Measurements from ENCODE around the gene ADIPOQ. TPM values are rescaled to one million over a fixed set of nuclear protein-coding genes. Genes with fewer than 3 reads are reported as not detected.
"Not testable (repeated sequence)": the region's sequence is repeated elsewhere in the genome, so short reads cannot be mapped to it uniquely, and the experiment has no call there.

ADIPOQ gene
- total RNA-seq, 2 experiments from 2014 or later, result not detected

DNA sequence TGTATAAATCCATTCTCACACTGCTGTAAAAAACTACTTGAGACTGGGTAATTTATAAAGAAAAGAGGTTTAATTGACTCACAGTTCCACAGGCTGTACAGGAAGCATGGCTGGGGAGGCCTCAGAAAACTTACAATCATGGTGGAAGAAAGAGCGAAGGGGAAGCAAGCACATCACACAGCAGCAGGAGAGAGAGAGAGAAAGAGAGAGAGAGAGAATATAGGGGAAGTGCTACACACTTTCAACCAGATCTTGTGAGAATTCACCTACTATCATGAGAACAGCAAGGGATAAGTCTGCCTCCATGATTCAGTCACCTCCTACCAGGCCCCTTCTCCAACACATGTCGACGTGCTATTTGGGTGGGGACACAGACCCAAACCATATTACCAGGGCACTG lies 9.3 kb downstream of the ADIPOQ start:
- H3K27me3 Mint-ChIP-seq; H3K9me3 Mint-ChIP-seq; H3K4me3 Mint-ChIP-seq; H3K36me3 Mint-ChIP-seq; DNase-seq; intact Hi-C loops (cut with micrococcal nuclease): not testable (repeated sequence)
- Mint-ChIP-seq H3K4me1 (ENCODE audit: low read depth) (peaks cover 18% of the 10 kb centered on the region), H3K27ac (peak overlapping the region; percentile 6)
- POLR2A ChIA-PET, result interaction anchor here (1.4 kb wide), 1 partner anchor 79 kb away, joined by 3 read pairs; no protein-coding TSS in a partner anchor
- CTCF ChIA-PET, result interaction anchor here (0.8 to 3.4 kb wide), 6 partner anchors 30 to 312 kb away, joined by 3 to 68 read pairs (median 4); no protein-coding TSS in a partner anchor

GRCh38 chr3:186852994-186853393 lies 10.5 kb downstream of the ADIPOQ start:
- ChIA-PET CTCF (interaction anchor here (0.6 to 2.2 kb wide), 3 partner anchors 79 to 312 kb away, joined by 3 to 7 read pairs (median 3); no protein-coding TSS in a partner anchor), POLR2A (interaction anchor here (1.4 kb wide), 1 partner anchor 78 kb away, joined by 3 read pairs; no protein-coding TSS in a partner anchor)
- Mint-ChIP-seq H3K36me3 (no peaks in the 10 kb centered on the region), H3K4me1 (ENCODE audit: low read depth) (peaks cover 18% of the 10 kb centered on the region), H3K27ac (no peak overlapping the region), H3K27me3 (no peaks in the 10 kb centered on the region), H3K4me3 (no peak overlapping the region), H3K9me3 (no peaks in the 10 kb centered on the region)
- intact Hi-C loops (cut with micrococcal nuclease), result no loop called here
- no peak for DNase-seq

DNA sequence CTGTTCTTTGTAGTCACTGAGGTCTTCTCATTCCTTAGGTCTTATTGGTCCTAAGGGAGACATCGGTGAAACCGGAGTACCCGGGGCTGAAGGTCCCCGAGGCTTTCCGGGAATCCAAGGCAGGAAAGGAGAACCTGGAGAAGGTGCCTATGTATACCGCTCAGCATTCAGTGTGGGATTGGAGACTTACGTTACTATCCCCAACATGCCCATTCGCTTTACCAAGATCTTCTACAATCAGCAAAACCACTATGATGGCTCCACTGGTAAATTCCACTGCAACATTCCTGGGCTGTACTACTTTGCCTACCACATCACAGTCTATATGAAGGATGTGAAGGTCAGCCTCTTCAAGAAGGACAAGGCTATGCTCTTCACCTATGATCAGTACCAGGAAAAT lies 11.6 kb downstream of the ADIPOQ start:
- intact Hi-C loops (cut with micrococcal nuclease), result no loop called here
- Mint-ChIP-seq H3K4me3 (no peak overlapping the region), H3K9me3 (peaks cover 1% of the 10 kb centered on the region), H3K27ac (no peak overlapping the region), H3K27me3 (no peaks in the 10 kb centered on the region), H3K36me3 (no peaks in the 10 kb centered on the region), H3K4me1 (ENCODE audit: low read depth) (peaks cover 18% of the 10 kb centered on the region)
- DNase-seq, result no peak
- ChIA-PET POLR2A (no interaction called here), CTCF (interaction anchor here (1.2 kb wide), 1 partner anchor 84 kb away, joined by 4 read pairs; no protein-coding TSS in a partner anchor)

DNA sequence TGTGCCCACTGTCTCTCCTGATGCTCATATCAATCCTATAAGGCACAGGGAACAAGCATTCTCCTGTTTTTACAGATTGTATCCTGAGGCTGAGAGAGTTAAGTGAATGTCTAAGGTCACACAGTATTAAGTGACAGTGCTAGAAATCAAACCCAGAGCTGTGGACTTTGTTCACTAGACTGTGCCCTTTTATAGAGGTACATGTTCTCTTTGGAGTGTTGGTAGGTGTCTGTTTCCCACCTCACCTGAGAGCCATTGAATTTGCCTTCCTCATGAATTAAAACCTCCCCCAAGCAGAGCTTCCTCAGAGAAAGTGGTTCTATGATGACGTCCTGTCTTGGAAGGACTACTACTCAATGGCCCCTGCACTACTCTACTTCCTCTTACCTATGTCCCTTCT lies 12.4 kb downstream of the ADIPOQ start:
- Mint-ChIP-seq H3K27ac (no peak overlapping the region), H3K4me1 (ENCODE audit: low read depth) (peaks cover 17% of the 10 kb centered on the region), H3K9me3 (peaks cover 9% of the 10 kb centered on the region), H3K27me3 (no peaks in the 10 kb centered on the region), H3K4me3 (no peak overlapping the region), H3K36me3 (peaks cover 3% of the 10 kb centered on the region)
- POLR2A ChIA-PET, result no interaction called here
- DNase-seq, result no peak
- intact Hi-C loops (cut with micrococcal nuclease), result no loop called here
- CTCF ChIA-PET, result interaction anchor here (0.7 to 1.2 kb wide), 4 partner anchors 34 to 309 kb away, joined by 3 to 4 read pairs (median 3); no protein-coding TSS in a partner anchor

GRCh38 chr3:186857743-186858142 lies 15.2 kb downstream of the ADIPOQ start:
- DNase-seq, result no peak
- Mint-ChIP-seq H3K27ac (no peak overlapping the region), H3K4me1 (ENCODE audit: low read depth) (peaks cover 23% of the 10 kb centered on the region), H3K36me3 (peaks cover 3% of the 10 kb centered on the region), H3K9me3 (peaks cover 9% of the 10 kb centered on the region), H3K4me3 (no peak overlapping the region), H3K27me3 (no peaks in the 10 kb centered on the region)
- ChIA-PET POLR2A (no interaction called here), CTCF (no interaction called here)
- intact Hi-C loops (cut with micrococcal nuclease), result no loop called here

- H3K9me3 Mint-ChIP-seq, H3K36me3 Mint-ChIP-seq, POLR2A ChIA-PET, CTCF ChIA-PET, H3K27me3 Mint-ChIP-seq, H3K4me3 Mint-ChIP-seq, DNase-seq, H3K27ac Mint-ChIP-seq: not testable (repeated sequence)
- peaks cover 32% of the 10 kb centered on the region for H3K4me1 Mint-ChIP-seq (ENCODE audit: low read depth)
- intact Hi-C loops (cut with micrococcal nuclease), result loop anchor here (10.0 kb wide), 1 partner anchor 1049 kb away; no protein-coding TSS in a partner anchor
Measured at GRCh38 chr3:186865215-186865853, 22.8 kb downstream of the ADIPOQ start.

DNA sequence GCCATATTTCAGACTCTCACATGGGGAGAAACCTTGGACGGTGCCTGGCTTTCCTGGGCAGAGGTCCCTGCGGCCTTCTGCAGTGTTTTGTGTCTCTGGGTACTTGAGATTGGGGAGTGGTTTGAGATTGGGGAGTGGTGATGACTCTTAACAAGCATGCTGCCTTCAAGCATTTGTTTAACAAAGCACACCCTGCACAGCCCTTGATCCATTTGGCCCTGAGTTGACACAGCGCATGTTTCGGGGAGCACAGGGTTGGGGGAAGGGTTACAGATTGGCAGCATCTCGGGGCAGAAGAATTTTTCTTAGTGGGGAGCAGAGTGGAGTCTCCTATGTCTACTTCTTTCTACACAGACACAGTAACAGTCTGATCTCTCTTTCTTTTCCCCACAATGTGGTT lies 23.6 kb downstream of the ADIPOQ start:
- POLR2A ChIA-PET, result not testable (repeated sequence)
- peaks cover 33% of the 10 kb centered on the region for H3K4me1 Mint-ChIP-seq (ENCODE audit: low read depth)

DNA sequence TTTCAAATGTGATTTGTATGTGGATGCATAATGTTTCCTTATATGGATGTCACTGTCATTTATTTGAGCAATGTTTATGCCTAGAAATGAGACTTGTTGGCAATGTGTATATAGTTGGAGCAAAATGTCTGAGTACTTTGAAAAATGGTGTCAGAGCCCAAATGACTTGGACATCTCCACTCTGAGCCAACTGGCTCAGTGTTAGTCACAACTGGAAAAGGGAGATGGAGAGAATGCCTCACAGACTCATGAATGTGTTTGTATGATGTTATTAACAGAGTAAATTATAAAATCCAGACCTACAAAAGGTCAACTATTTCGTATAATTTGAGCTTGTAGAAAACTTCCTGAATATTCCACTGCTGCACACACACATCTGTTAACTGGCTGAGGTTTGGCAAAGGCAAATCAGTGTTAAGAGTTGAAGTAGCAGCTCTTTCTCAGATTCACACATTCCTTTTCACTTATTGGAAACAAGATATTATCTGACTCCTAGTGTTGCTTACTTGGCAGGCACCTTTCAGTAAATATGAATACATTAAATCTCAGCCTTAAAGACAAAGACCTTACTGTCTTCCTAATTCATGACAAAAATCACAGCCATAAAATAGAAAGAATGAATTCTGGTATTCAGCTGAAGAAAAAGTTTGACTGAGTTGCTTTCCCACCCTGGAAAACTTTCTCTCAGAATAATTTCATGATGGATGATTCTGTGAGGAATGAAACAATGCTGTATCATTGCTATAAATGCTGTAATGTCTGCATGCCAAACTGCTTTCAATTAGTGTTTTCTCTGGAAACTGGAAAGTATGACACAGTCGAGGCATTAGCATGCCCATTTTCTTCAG lies 27.0 kb downstream of the ADIPOQ start:
- no peaks in the 10 kb centered on the region for H3K9me3 Mint-ChIP-seq
- no peaks in the 10 kb centered on the region for H3K27me3 Mint-ChIP-seq
- H3K36me3 Mint-ChIP-seq, result no peaks in the 10 kb centered on the region
- no peak overlapping the region for H3K4me3 Mint-ChIP-seq
- intact Hi-C loops (cut with micrococcal nuclease), result loop anchor here (10.0 kb wide), 1 partner anchor 1045 kb away; no protein-coding TSS in a partner anchor
- POLR2A ChIA-PET, result interaction anchor here (1.3 to 1.5 kb wide), 3 partner anchors 9 to 12 kb away, joined by 4 to 10 read pairs (median 8); no protein-coding TSS in a partner anchor
- CTCF ChIA-PET, result interaction anchor here (0.6 to 1.2 kb wide), 5 partner anchors 9 to 274 kb away, joined by 3 to 5 read pairs (median 3); no protein-coding TSS in a partner anchor
- H3K27ac Mint-ChIP-seq, result peak overlapping the region; percentile 82
- DNase-seq, result peak; percentile 28
- H3K4me1 Mint-ChIP-seq (ENCODE audit: low read depth), result peaks cover 35% of the 10 kb centered on the region

More for the DNA sequence above, 23.6 kb downstream of the ADIPOQ start:
- H3K36me3 Mint-ChIP-seq, H3K4me3 Mint-ChIP-seq, H3K27me3 Mint-ChIP-seq, CTCF ChIA-PET, H3K9me3 Mint-ChIP-seq, H3K27ac Mint-ChIP-seq, DNase-seq: not testable (repeated sequence)
- intact Hi-C loops (cut with micrococcal nuclease), result loop anchor here (10.0 kb wide), 1 partner anchor 1049 kb away; no protein-coding TSS in a partner anchor

DNA sequence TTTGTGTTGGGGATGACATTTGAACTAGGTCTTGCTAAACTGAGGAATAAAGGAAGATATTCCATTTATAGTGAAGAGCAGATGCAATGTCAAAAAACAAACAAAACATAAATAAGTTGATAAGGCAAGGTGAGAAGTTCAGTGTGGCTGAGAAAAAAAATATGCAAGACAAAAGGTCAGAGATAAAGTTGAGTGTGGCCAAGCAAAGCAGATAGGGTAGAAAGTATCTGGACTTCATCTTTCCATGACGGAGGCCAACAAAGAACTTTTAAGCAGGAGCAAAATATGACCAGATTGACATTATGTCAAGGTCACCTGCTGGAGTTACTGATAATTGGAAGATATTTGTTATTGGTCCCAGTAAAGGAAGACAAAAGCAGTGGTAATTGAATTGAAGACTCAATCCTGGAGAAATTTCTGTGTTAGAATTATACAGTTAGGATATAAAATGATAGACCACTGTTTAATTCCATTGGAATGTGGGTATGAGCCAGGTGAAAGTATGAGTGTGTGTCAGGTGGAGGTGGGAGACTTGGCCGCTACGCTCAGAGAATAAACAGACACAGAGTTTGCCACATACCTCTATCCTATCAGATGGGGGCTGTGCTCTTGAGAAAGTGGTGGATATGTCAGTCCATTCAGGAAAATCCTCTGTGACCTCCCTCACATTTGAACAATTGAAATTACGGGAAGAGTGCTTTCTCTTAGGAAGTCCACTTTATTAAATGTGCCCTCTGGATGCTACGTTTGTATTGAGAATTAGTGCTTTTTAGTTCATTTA lies 28.1 kb downstream of the ADIPOQ start:
- POLR2A ChIA-PET, result interaction anchor here (1.4 to 1.5 kb wide), 2 partner anchors 10 kb away, joined by 4 to 8 read pairs; no protein-coding TSS in a partner anchor
- H3K4me1 Mint-ChIP-seq (ENCODE audit: low read depth), result peaks cover 35% of the 10 kb centered on the region
- H3K27me3 Mint-ChIP-seq, result no peaks in the 10 kb centered on the region
- peak overlapping the region; percentile 70 for H3K27ac Mint-ChIP-seq
- H3K4me3 Mint-ChIP-seq, result no peak overlapping the region
- CTCF ChIA-PET, result no interaction called here
- intact Hi-C loops (cut with micrococcal nuclease), result no loop called here
- H3K9me3 Mint-ChIP-seq, result no peaks in the 10 kb centered on the region
- H3K36me3 Mint-ChIP-seq, result no peaks in the 10 kb centered on the region
- DNase-seq, result no peak

- Mint-ChIP-seq H3K36me3 (no peaks in the 10 kb centered on the region), H3K27ac (peak overlapping the region; percentile 70), H3K4me1 (ENCODE audit: low read depth) (peaks cover 35% of the 10 kb centered on the region), H3K9me3 (no peaks in the 10 kb centered on the region), H3K4me3 (no peak overlapping the region), H3K27me3 (no peaks in the 10 kb centered on the region)
- ChIA-PET CTCF (interaction anchor here (1.1 to 1.2 kb wide), 3 partner anchors 9 to 49 kb away, joined by 3 to 5 read pairs (median 5); no protein-coding TSS in a partner anchor), POLR2A (interaction anchor here (1.0 kb wide), 1 partner anchor 10 kb away, joined by 4 read pairs; no protein-coding TSS in a partner anchor)
- intact Hi-C loops (cut with micrococcal nuclease), result no loop called here
- DNase-seq, result no peak
Measured at GRCh38 chr3:186871403-186871924, 29.0 kb downstream of the ADIPOQ start.

DNA sequence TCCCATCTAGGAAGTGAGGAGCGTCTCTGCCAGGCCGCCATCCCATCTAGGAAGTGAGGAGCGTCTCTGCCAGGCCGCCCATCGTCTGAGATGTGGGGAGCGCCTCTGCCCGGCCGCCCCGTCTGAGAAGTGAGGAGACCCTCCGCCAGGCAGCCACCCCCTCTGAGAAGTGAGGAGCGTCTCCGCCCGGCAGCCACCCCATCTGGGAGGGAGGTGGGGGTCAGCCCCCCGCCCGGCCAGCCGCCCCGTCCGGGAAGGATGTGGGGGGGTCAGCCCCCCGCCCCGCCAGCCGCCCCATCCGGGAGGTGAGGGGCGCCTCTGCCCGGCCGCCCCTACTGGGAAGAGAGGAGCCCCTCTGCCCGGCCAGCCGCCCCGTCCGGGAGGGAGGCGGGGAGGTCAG lies 31.3 kb downstream of the ADIPOQ start:
- peaks cover 31% of the 10 kb centered on the region for H3K4me1 Mint-ChIP-seq (ENCODE audit: low read depth)
- intact Hi-C loops (cut with micrococcal nuclease); H3K27me3 Mint-ChIP-seq; H3K4me3 Mint-ChIP-seq; DNase-seq; H3K36me3 Mint-ChIP-seq; CTCF ChIA-PET; H3K27ac Mint-ChIP-seq; H3K9me3 Mint-ChIP-seq; POLR2A ChIA-PET: not testable (repeated sequence)

All from activated CD4-positive, alpha-beta memory T cell treated with anti-CD3 and anti-CD28 coated beads for 36 hours (primary cell).